HEK293 (cell line): ENCODE data around the gene MED23.

Experiments used
- CTCF ChIA-PET: fragments of 350-600 bp; formaldehyde crosslinking; extraction: SDS; loops from one replicate; lab custom pipeline; 2021; ENCODE audit warnings: antibody characterized with exemption; lab: Yijun Ruan, JAX
- POLR2A ChIA-PET: fragments of 300-600 bp; formaldehyde crosslinking; extraction: SDS; loops from one replicate; lab custom pipeline; 2020; ENCODE audit warnings: antibody characterized with exemption, inconsistent platforms; lab: Yijun Ruan, JAX
- H3K27ac ChIP-seq: fragments of 200-500 bp; sonication (Bioruptor generic); 2 replicates; pipeline ENCODE4 v1.5.1; 2014; ENCODE audit warnings: low read depth, low read length, control low read depth, inconsistent platforms; ENCODE audit errors: extremely low read depth
- H3K36me3 ChIP-seq, 2 experiments: fragments of 200-500 bp in 1 of 2; sonication (Bioruptor generic) in 1 of 2; 1 replicate in 1 of 2; 2 replicates in 1 of 2; pipeline ENCODE4 v1.5.1; 2014 to 2017; ENCODE audit warnings: inconsistent platforms in 2 of 2, low read length in 2 of 2; ENCODE audit not compliant: control insufficient read depth in 2 of 2, insufficient read depth in 1 of 2
- H3K4me1 ChIP-seq: fragments of 200-500 bp; sonication (Bioruptor generic); 2 replicates; pipeline ENCODE4 v1.5.1; 2014; ENCODE audit warnings: mild to moderate bottlenecking, low read length, inconsistent platforms; ENCODE audit not compliant: control insufficient read depth, insufficient read depth
- H3K4me3 ChIP-seq: 2 replicates; pipeline ENCODE4 v1.5.1; 2011; ENCODE audit warnings: low read depth, mild to moderate bottlenecking, control low read depth, low read length, moderate library complexity
- H3K9me3 ChIP-seq: fragments of 200-500 bp; sonication (Bioruptor generic); 2 replicates; pipeline ENCODE4 v1.5.1; 2014; ENCODE audit warnings: low read depth, low read length, inconsistent platforms; ENCODE audit not compliant: control insufficient read depth, insufficient read depth
- KLF10 ChIP-seq: fragments of 450-650 bp; IDR thresholded peaks from 2 replicates; pipeline ENCODE4 v1.5.1; 2018; ENCODE audit warnings: missing biosample characterization, mild to moderate bottlenecking, missing genetic modification characterization
- KLF8 ChIP-seq: fragments of 450-650 bp; formaldehyde crosslinking; IDR thresholded peaks from 2 replicates; pipeline ENCODE4 v1.5.1; 2016; ENCODE audit warnings: missing biosample characterization, missing genetic modification characterization
- MEIS1 ChIP-seq: sonication (generic); formaldehyde crosslinking; IDR thresholded peaks from 2 replicates; pipeline ENCODE4 v1.8.1; 2022; ENCODE audit warnings: missing genetic modification reagents, mild to moderate bottlenecking, borderline replicate concordance
- PRDM2 ChIP-seq: fragments of 450-650 bp; formaldehyde crosslinking; IDR thresholded peaks from 2 replicates; pipeline ENCODE4 v1.5.1; 2016; ENCODE audit warnings: missing biosample characterization, missing genetic modification characterization, borderline replicate concordance
- RBAK ChIP-seq: fragments of 450-650 bp; formaldehyde crosslinking; IDR thresholded peaks from 2 replicates; pipeline ENCODE4 v1.5.1; 2016; ENCODE audit warnings: missing biosample characterization, missing genetic modification characterization
- ZBTB6 ChIP-seq: fragments of 450-650 bp; formaldehyde crosslinking; IDR thresholded peaks from 2 replicates; pipeline ENCODE4 v1.5.1; 2017; ENCODE audit warnings: missing biosample characterization, missing genetic modification characterization
- ZNF114 ChIP-seq: fragments of 450-650 bp; formaldehyde crosslinking; IDR thresholded peaks from 2 replicates; pipeline ENCODE4 v1.5.0; 2017; ENCODE audit warnings: missing biosample characterization, missing genetic modification characterization
- ZNF132 ChIP-seq: fragments of 450-650 bp; formaldehyde crosslinking; IDR thresholded peaks from 2 replicates; pipeline ENCODE4 v1.5.1; 2017; ENCODE audit warnings: missing biosample characterization, missing genetic modification characterization, borderline replicate concordance
- ZNF140 ChIP-seq: fragments of 450-650 bp; formaldehyde crosslinking; IDR thresholded peaks from 2 replicates; pipeline ENCODE4 v1.5.1; 2016; ENCODE audit warnings: missing biosample characterization, missing genetic modification characterization
- ZNF23 ChIP-seq: fragments of 450-650 bp; formaldehyde crosslinking; IDR thresholded peaks from 2 replicates; pipeline ENCODE4 v1.5.1; 2016; ENCODE audit warnings: missing biosample characterization, missing genetic modification characterization, borderline replicate concordance
- ZNF354C ChIP-seq: fragments of 450-650 bp; formaldehyde crosslinking; IDR thresholded peaks from 2 replicates; pipeline ENCODE4 v1.5.1; 2016; ENCODE audit warnings: missing biosample characterization, missing genetic modification characterization, low read depth, borderline replicate concordance
- ZNF510 ChIP-seq: fragments of 450-650 bp; formaldehyde crosslinking; IDR thresholded peaks from 2 replicates; pipeline ENCODE4 v1.5.1; 2018; ENCODE audit warnings: mild to moderate bottlenecking, missing genetic modification characterization, missing biosample characterization; ENCODE audit not compliant: insufficient replicate concordance
- ZNF518A ChIP-seq: fragments of 450-650 bp; formaldehyde crosslinking; conservative IDR thresholded peaks from 2 replicates; pipeline ENCODE4 v1.5.1; 2016; ENCODE audit warnings: low read depth, missing biosample characterization, missing genetic modification characterization
- ZNF521 ChIP-seq: fragments of 450-650 bp; formaldehyde crosslinking; IDR thresholded peaks from 2 replicates; pipeline ENCODE4 v1.5.1; 2017; ENCODE audit warnings: missing biosample characterization, mild to moderate bottlenecking, missing genetic modification characterization
- ZNF548 ChIP-seq: fragments of 450-650 bp; formaldehyde crosslinking; IDR thresholded peaks from 2 replicates; pipeline ENCODE4 v1.5.1; 2016; ENCODE audit warnings: missing biosample characterization, missing genetic modification characterization
- ZNF571 ChIP-seq: fragments of 450-650 bp; formaldehyde crosslinking; IDR thresholded peaks from 2 replicates; pipeline ENCODE4 v1.5.0; 2017; ENCODE audit warnings: missing biosample characterization, missing genetic modification characterization
- ZNF645 ChIP-seq: fragments of 450-650 bp; formaldehyde crosslinking; IDR thresholded peaks from 2 replicates; pipeline ENCODE4; 2016; ENCODE audit warnings: missing biosample characterization, missing genetic modification characterization
- ZNF664 ChIP-seq: fragments of 450-650 bp; formaldehyde crosslinking; IDR thresholded peaks from 2 replicates; pipeline ENCODE4 v1.5.1; 2016; ENCODE audit warnings: missing biosample characterization, missing genetic modification characterization
- ZNF837 ChIP-seq: fragments of 450-650 bp; formaldehyde crosslinking; IDR thresholded peaks from 2 replicates; pipeline ENCODE4 v1.5.1; 2016; ENCODE audit warnings: missing biosample characterization, missing genetic modification characterization
- ZSCAN4 ChIP-seq: fragments of 450-650 bp; formaldehyde crosslinking; IDR thresholded peaks from 2 replicates; pipeline ENCODE4 v1.5.1; 2017; ENCODE audit warnings: missing biosample characterization, missing genetic modification characterization

The MED23 gene

GRCh38 chr6:131561925-131562707 is 65.9 kb downstream of the MED23 start:
- H3K27ac ChIP-seq: no peak overlapping the region
- H3K9me3 ChIP-seq: no peaks in the 10 kb centered on the region
- H3K4me1 ChIP-seq: no peaks in the 10 kb centered on the region
- TF ChIP-seq PRDM2 (no peak), ZSCAN4 (tag by site-specific recombination) (no peak), ZNF548 (tag by site-specific recombination) (no peak), ZNF140 (tag by site-specific recombination) (no peak), ZNF132 (no peak), KLF8 (no peak), ZNF521 (tag by site-specific recombination) (no peak), ZNF571 (tag by site-specific recombination) (no peak), ZNF114 (tag by site-specific recombination) (no peak), ZNF645 (tag by site-specific recombination) (no peak), ZNF664 (tag by site-specific recombination) (no peak), ZNF510 (tag by site-specific recombination) (no peak), ZNF354C (no peak), RBAK (tag by site-specific recombination) (no peak), ZBTB6 (tag by site-specific recombination) (no peak), MEIS1 (CRISPR knock-in tag) (no peak), KLF10 (tag by site-specific recombination) (no peak), ZNF23 (tag by site-specific recombination) (no peak), ZNF837 (no peak), ZNF518A (tag by site-specific recombination) (no peak)
- no peaks in the 10 kb centered on the region; a peak in 1 of 3 replicates for H3K36me3 ChIP-seq
- CTCF ChIA-PET: interaction anchor here (1.1 to 1.2 kb wide), 2 partner anchors 43 to 68 kb away, joined by 3 read pairs; no protein-coding TSS in a partner anchor
- H3K4me3 ChIP-seq: no peak overlapping the region
- POLR2A ChIA-PET: interaction anchor here (0.7 kb wide), 1 partner anchor 22 kb away, joined by 3 read pairs; no protein-coding TSS in a partner anchor
